Prostate gland (tissue), 2 donors: ENCODE data around the gene TNS3. TPM values are rescaled to one million over a fixed set of nuclear protein-coding genes. Genes with fewer than 3 reads are reported as not detected.

Experiments
- DNase-seq: peaks from one replicate; pipeline ENCODE4 v3.0.0-alpha.2; 2019; ENCODE audit warnings: low spot score
- H3K27ac ChIP-seq, 2 donors: fragments of 200-600 bp; sonication (generic); 2 replicates each; pipeline ENCODE4 v1.5.1; 2017 to 2019
- H3K27me3 ChIP-seq: fragments of 200-600 bp; sonication (generic); replicated peaks from 2 replicates; pipeline ENCODE4 v1.5.1; 2019; ENCODE audit not compliant: insufficient read depth
- H3K36me3 ChIP-seq, 2 donors: fragments of 200-600 bp; sonication (generic); 1 replicate in 1 of 2; 2 replicates in 1 of 2; pipeline versions ENCODE4 v1.5.1 to v1.8.1; 2017 to 2019
- H3K4me1 ChIP-seq: fragments of 200-600 bp; sonication (generic); replicated peaks from 2 replicates; pipeline ENCODE4 v1.5.1; 2019
- H3K4me3 ChIP-seq, 2 donors: fragments of 200-600 bp; sonication (generic); 2 replicates each; pipeline ENCODE4 v1.5.1; 2017 to 2019
- H3K9me3 ChIP-seq: fragments of 200-600 bp; sonication (generic); 2 replicates; pipeline ENCODE4 v1.5.1; 2017
- POLR2A ChIP-seq: fragments of 450-650 bp; IDR thresholded peaks from one replicate; pipeline ENCODE4 v1.6.1; 2016; ENCODE audit warnings: antibody characterized with exemption, mild to moderate bottlenecking
- POLR2AphosphoS5 ChIP-seq: sonication (generic); formaldehyde crosslinking; IDR thresholded peaks from one replicate; pipeline ENCODE4 v1.6.1; 2017; ENCODE audit warnings: antibody characterized with exemption
- WGBS: methylation state at CpG from one replicate; pipeline ENCODE4 v1.1.5; 2018; 5-methylcytosine and 5-hydroxymethylcytosine counted together
- intact Hi-C: fragments of 100-400 bp; cut with DNase I; formaldehyde crosslinking; loops from one replicate; pipeline ENCODE4 v1.14.2; 2022
- total RNA-seq, 2 donors: library from RNA; depleted of rRNA; stranded (reverse); fragments of >200 nt; gene quantifications; one replicate each; pipeline ENCODE4 v1.1.0, GENCODE V29; 2016
- TF ChIP-seq, protein P1 (sequence below), 4 experiments: fragments of 200-600 bp in 2 of 4; fragments of 450-650 bp in 2 of 4; sonication (generic) in 2 of 4; IDR thresholded peaks; 1 replicate in 3 of 4; 2 replicates in 1 of 4; pipeline ENCODE4 v1.5.1; 2016 to 2019; ENCODE audit warnings: antibody characterized with exemption in 4 of 4, mild to moderate bottlenecking in 2 of 4, moderate library complexity in 2 of 4

TNS3 gene
- total RNA-seq, 2 donors from 2014 or later = 19.5 to 95.8 TPM

DNA sequence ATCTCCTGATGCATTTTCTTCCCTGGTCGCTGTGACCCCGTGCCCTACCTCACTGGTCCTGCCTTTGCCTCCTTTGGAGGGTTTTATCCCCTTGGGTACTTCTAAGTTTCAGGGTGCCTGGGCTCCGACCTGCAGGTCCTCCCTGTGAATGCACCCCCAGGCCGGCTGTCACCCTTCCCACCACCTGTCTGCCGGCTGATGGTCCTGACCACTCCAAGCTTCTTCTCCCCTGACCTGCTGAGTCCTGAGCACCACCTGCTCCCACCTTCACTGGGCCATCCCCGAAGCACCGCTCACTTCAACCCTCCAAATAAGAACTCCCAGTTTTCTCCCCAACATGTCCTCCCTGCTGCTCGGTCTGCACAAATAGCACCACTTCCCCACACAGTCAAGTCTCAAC lies 33.4 kb downstream of the TNS3 start:
- 93% methylated on average over 8 of the region's 8 CpGs for WGBS
- TF ChIP-seq POLR2AphosphoS5 = no peak
- TF ChIP-seq, protein P1, sequence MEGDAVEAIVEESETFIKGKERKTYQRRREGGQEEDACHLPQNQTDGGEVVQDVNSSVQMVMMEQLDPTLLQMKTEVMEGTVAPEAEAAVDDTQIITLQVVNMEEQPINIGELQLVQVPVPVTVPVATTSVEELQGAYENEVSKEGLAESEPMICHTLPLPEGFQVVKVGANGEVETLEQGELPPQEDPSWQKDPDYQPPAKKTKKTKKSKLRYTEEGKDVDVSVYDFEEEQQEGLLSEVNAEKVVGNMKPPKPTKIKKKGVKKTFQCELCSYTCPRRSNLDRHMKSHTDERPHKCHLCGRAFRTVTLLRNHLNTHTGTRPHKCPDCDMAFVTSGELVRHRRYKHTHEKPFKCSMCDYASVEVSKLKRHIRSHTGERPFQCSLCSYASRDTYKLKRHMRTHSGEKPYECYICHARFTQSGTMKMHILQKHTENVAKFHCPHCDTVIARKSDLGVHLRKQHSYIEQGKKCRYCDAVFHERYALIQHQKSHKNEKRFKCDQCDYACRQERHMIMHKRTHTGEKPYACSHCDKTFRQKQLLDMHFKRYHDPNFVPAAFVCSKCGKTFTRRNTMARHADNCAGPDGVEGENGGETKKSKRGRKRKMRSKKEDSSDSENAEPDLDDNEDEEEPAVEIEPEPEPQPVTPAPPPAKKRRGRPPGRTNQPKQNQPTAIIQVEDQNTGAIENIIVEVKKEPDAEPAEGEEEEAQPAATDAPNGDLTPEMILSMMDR (IDR thresholded peaks at IDR 0.05) = no peak
- no peak for TF ChIP-seq POLR2A
- H3K36me3 ChIP-seq = no peaks in the 10 kb centered on the region
- no peak overlapping the region for H3K4me3 ChIP-seq
- no peaks in the 10 kb centered on the region for H3K4me1 ChIP-seq
- H3K27ac ChIP-seq = no peak overlapping the region
- no peaks in the 10 kb centered on the region for H3K9me3 ChIP-seq
- intact Hi-C loops = no loop called here
- DNase-seq = no peak
- H3K27me3 ChIP-seq = no peaks in the 10 kb centered on the region

GRCh38 chr7:47546733-47547494 lies 35.0 kb downstream of the TNS3 start:
- no peaks in the 10 kb centered on the region for H3K4me1 ChIP-seq
- no peaks in the 10 kb centered on the region for H3K36me3 ChIP-seq
- TF ChIP-seq POLR2AphosphoS5 (no peak), POLR2A (no peak)
- TF ChIP-seq, protein P1 (IDR thresholded peaks at IDR 0.05) = no peak
- H3K9me3 ChIP-seq = no peaks in the 10 kb centered on the region
- 91% methylated on average over 19 of the region's 19 CpGs for WGBS
- DNase-seq = no peak
- no peak overlapping the region for H3K27ac ChIP-seq
- no peaks in the 10 kb centered on the region for H3K27me3 ChIP-seq
- intact Hi-C loops = no loop called here
- no peak overlapping the region for H3K4me3 ChIP-seq

GRCh38 chr7:47546171-47546570 lies 35.7 kb downstream of the TNS3 start:
- no peaks in the 10 kb centered on the region for H3K27me3 ChIP-seq
- no peaks in the 10 kb centered on the region for H3K9me3 ChIP-seq
- TF ChIP-seq POLR2AphosphoS5 (no peak), POLR2A (no peak)
- TF ChIP-seq, protein P1 (IDR thresholded peaks at IDR 0.05) = no peak
- no peaks in the 10 kb centered on the region for H3K4me1 ChIP-seq
- no peak for DNase-seq
- no peak overlapping the region for H3K4me3 ChIP-seq
- WGBS = 94% methylated on average over 14 of the region's 14 CpGs
- intact Hi-C loops = no loop called here
- H3K36me3 ChIP-seq = no peaks in the 10 kb centered on the region
- H3K27ac ChIP-seq = no peak overlapping the region

- no peaks in the 10 kb centered on the region for H3K36me3 ChIP-seq
- no peaks in the 10 kb centered on the region for H3K4me1 ChIP-seq
- H3K4me3 ChIP-seq = no peak overlapping the region
- H3K27ac ChIP-seq = no peak overlapping the region
- no peaks in the 10 kb centered on the region for H3K27me3 ChIP-seq
- no peak for DNase-seq
- TF ChIP-seq POLR2A = no peak
- TF ChIP-seq POLR2AphosphoS5 = no peak
- TF ChIP-seq, protein P1 (IDR thresholded peaks at IDR 0.05) = no peak
- intact Hi-C loops = no loop called here
- no peaks in the 10 kb centered on the region for H3K9me3 ChIP-seq
- WGBS = 93% methylated on average over 3 of the region's 3 CpGs
Observed at GRCh38 chr7:47544416-47544815, 37.5 kb downstream of the TNS3 start.

DNA sequence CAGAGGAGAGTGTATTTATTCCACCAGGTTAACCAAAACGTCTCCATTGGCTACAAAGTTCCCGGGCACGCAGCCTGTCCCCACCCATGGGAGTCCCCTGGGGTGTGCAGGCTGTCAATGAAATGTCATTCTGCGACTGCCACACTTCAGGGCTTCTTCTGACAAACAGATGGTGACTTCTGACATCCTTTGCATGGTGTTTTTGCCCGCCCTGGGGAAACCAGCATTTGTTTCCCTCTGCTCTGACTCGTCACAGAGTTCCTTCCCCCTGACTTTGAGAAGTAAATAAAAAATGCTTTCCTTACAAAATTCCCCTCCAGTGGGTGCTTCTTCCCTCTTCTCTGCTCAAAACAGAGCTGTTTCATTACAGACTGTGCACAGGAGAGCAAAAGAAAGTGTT lies 38.2 kb downstream of the TNS3 start:
- intact Hi-C loops = no loop called here
- H3K9me3 ChIP-seq = no peaks in the 10 kb centered on the region
- no peak for DNase-seq
- 79% methylated on average over 6 of the region's 6 CpGs for WGBS
- TF ChIP-seq, protein P1 (IDR thresholded peaks at IDR 0.05) = no peak
- TF ChIP-seq POLR2AphosphoS5 = no peak
- TF ChIP-seq POLR2A = no peak
- H3K27me3 ChIP-seq = no peaks in the 10 kb centered on the region
- H3K4me3 ChIP-seq = no peak overlapping the region
- H3K36me3 ChIP-seq = no peaks in the 10 kb centered on the region
- H3K4me1 ChIP-seq = no peaks in the 10 kb centered on the region
- no peak overlapping the region for H3K27ac ChIP-seq
